Endodermal cell (in vitro differentiated cells): ENCODE measurements around the gene HDGFL2. TPM values are rescaled to one million over a fixed set of nuclear protein-coding genes. Genes with fewer than 3 reads are reported as not detected.

ENCODE experiments used
- DNase-seq: peaks from one replicate; pipeline ENCODE4 v3.0.0-alpha.2; 2017
- H3K27ac ChIP-seq: 2 replicates; pipeline ENCODE4 v1.5.1; 2013; ENCODE audit warnings: mild to moderate bottlenecking, low read depth, low read length, moderate library complexity
- H3K27me3 ChIP-seq: 2 replicates; pipeline ENCODE4 v1.6.1; 2013; ENCODE audit warnings: mild to moderate bottlenecking, low read length, moderate library complexity; ENCODE audit not compliant: insufficient read depth, control insufficient read depth, poor library complexity, severe bottlenecking
- H3K36me3 ChIP-seq: 2 replicates; pipeline ENCODE4 v1.7.0; 2013; ENCODE audit warnings: mild to moderate bottlenecking, low read length, moderate library complexity; ENCODE audit not compliant: control insufficient read depth, insufficient read depth
- H3K4me1 ChIP-seq: one replicate; pipeline ENCODE4 v1.7.0; 2013; ENCODE audit warnings: low read length; ENCODE audit not compliant: control insufficient read depth, insufficient read depth
- H3K4me3 ChIP-seq: 2 replicates; pipeline ENCODE4 v1.5.1; 2013; ENCODE audit warnings: mild to moderate bottlenecking, low read length, moderate library complexity
- H3K9ac ChIP-seq: 2 replicates; pipeline ENCODE4 v1.6.1; 2013; ENCODE audit warnings: mild to moderate bottlenecking, low read length, moderate library complexity; ENCODE audit not compliant: poor library complexity, severe bottlenecking; ENCODE audit errors: extremely low read depth
- H3K9me3 ChIP-seq: 2 replicates; pipeline ENCODE4 v1.6.1; 2013; ENCODE audit warnings: mild to moderate bottlenecking, low read length, moderate library complexity; ENCODE audit not compliant: control insufficient read depth
- H3K27ac Mint-ChIP-seq: 2 replicates; pipeline ENCODE4 v1.8.0; 2020; ENCODE audit warnings: mixed read lengths
- H3K27me3 Mint-ChIP-seq: 2 replicates; pipeline ENCODE4 v1.8.0; 2021; ENCODE audit warnings: mild to moderate bottlenecking, mixed read lengths; ENCODE audit not compliant: insufficient read depth
- H3K36me3 Mint-ChIP-seq: 2 replicates; pipeline ENCODE4 v1.8.0; 2020; ENCODE audit warnings: low read depth, mixed read lengths
- H3K4me1 Mint-ChIP-seq: 2 replicates; pipeline ENCODE4 v1.8.0; 2020; ENCODE audit warnings: mixed read lengths
- H3K4me3 Mint-ChIP-seq: 2 replicates; pipeline ENCODE4 v1.8.0; 2020; ENCODE audit warnings: mild to moderate bottlenecking, moderate library complexity, mixed read lengths
- H3K9me3 Mint-ChIP-seq: 2 replicates; pipeline ENCODE4 v1.8.0; 2020; ENCODE audit warnings: mild to moderate bottlenecking, mixed read lengths
- CTCF ChIP-seq: fragments of 200-600 bp; sonication (generic); conservative IDR thresholded peaks from 2 replicates; pipeline ENCODE4 v1.5.0; 2021; ENCODE audit warnings: antibody characterized with exemption, mild to moderate bottlenecking
- WGBS, 2 experiments: methylation state at CpG; one replicate each; pipeline versions ENCODE4 v1.1.5 to v1.1.7; 2013; ENCODE audit warnings: missing lambda C conversion rate in 2 of 2, mixed read lengths in 1 of 2; ENCODE audit not compliant: insufficient coverage in 1 of 2, insufficient read length in 1 of 2; 5-methylcytosine and 5-hydroxymethylcytosine counted together
- total RNA-seq, 2 donors: library from RNA; stranded (reverse); fragmentation: NEBNext Ultra II Directional in 1 of 2; extraction: Animal tissue kit (Norgen Biotek cat#: 25700) in 1 of 2; gene quantifications; 2 replicates in 1 of 2; 3 replicates in 1 of 2; pipeline ENCODE4 v1.2.1, GENCODE V29; 2021

HDGFL2 gene
- total RNA-seq, 2 donors from 2014 or later: 117 TPM

- no peaks in the 10 kb centered on the region for H3K9me3 Mint-ChIP-seq
- 91 to 95% methylated on average over 12 to 25 of the region's 25 CpGs for WGBS, 2 experiments
Measured at GRCh38 chr19:4503132-4503824, 31.2 kb downstream of the HDGFL2 start.

GRCh38 chr19:4503825-4504170 is 31.7 kb downstream of the HDGFL2 start:
- Mint-ChIP-seq H3K36me3 (peaks cover 45% of the 10 kb centered on the region), H3K27me3 (peaks cover 4% of the 10 kb centered on the region), H3K9me3 (no peaks in the 10 kb centered on the region), H3K27ac (no peak overlapping the region), H3K4me1 (no peaks in the 10 kb centered on the region), H3K4me3 (no peak overlapping the region)
- Histone ChIP-seq H3K9ac (no peak overlapping the region), H3K36me3 (peaks cover 10% of the 10 kb centered on the region), H3K9me3 (no peaks in the 10 kb centered on the region), H3K4me3 (no peak overlapping the region), H3K27me3 (no peaks in the 10 kb centered on the region), H3K4me1 (no peaks in the 10 kb centered on the region), H3K27ac (peak overlapping the region; percentile 57)
- no peak for DNase-seq
- no peak for TF ChIP-seq CTCF
- WGBS, 2 experiments: 95% methylated on average over 10 of the region's 10 CpGs

More at GRCh38 chr19:4503132-4503824, 31.2 kb downstream of the HDGFL2 start:
- peaks cover 10% of the 10 kb centered on the region for H3K36me3 ChIP-seq
- H3K9me3 ChIP-seq: no peaks in the 10 kb centered on the region
- Mint-ChIP-seq H3K4me3 (no peak overlapping the region), H3K27me3 (peaks cover 4% of the 10 kb centered on the region), H3K27ac (no peak overlapping the region), H3K36me3 (peaks cover 48% of the 10 kb centered on the region), H3K4me1 (no peaks in the 10 kb centered on the region)
- H3K27me3 ChIP-seq: no peaks in the 10 kb centered on the region
- H3K4me1 ChIP-seq: no peaks in the 10 kb centered on the region
- no peak overlapping the region for H3K9ac ChIP-seq
- peak overlapping the region; percentile 57 for H3K27ac ChIP-seq
- TF ChIP-seq CTCF: no peak
- no peak overlapping the region for H3K4me3 ChIP-seq
- no peak for DNase-seq

- H3K4me3 Mint-ChIP-seq: no peak overlapping the region
- H3K27ac Mint-ChIP-seq: no peak overlapping the region
- Histone ChIP-seq H3K4me1 (no peaks in the 10 kb centered on the region), H3K27me3 (no peaks in the 10 kb centered on the region), H3K9ac (no peak overlapping the region), H3K9me3 (no peaks in the 10 kb centered on the region), H3K27ac (peak overlapping the region; percentile 57), H3K36me3 (peaks cover 10% of the 10 kb centered on the region), H3K4me3 (no peak overlapping the region)
- TF ChIP-seq CTCF: no peak
- no peaks in the 10 kb centered on the region for H3K9me3 Mint-ChIP-seq
- no peak for DNase-seq
- H3K27me3 Mint-ChIP-seq: peaks cover 4% of the 10 kb centered on the region
- 95 to 98% methylated on average over 19 to 23 of the region's 23 CpGs for WGBS, 2 experiments
- H3K4me1 Mint-ChIP-seq: no peaks in the 10 kb centered on the region
- H3K36me3 Mint-ChIP-seq: peaks cover 41% of the 10 kb centered on the region
Measured at GRCh38 chr19:4504297-4504701, 32.2 kb downstream of the HDGFL2 start.
